ENCODE measurements around the gene PTPRO.

The PTPRO gene

GRCh38 chr12:15322164-15323061 lies at the start of gene PTPRO:
Gene PTPRO (plus strand): TSS chr12:15322508.
- no peak for DNase-seq

- DNase-seq = no peak
Observed at GRCh38 chr12:15273896-15274295, 48.4 kb upstream of the PTPRO start.

GRCh38 chr12:15274561-15274967 lies 47.7 kb upstream of the PTPRO start:
- no peak for DNase-seq

- peak; percentile 58 for DNase-seq
Observed at GRCh38 chr12:15276088-15276698, 46.1 kb upstream of the PTPRO start.

- DNase-seq = no peak
Observed at GRCh38 chr12:15278816-15279658, 43.3 kb upstream of the PTPRO start.

GRCh38 chr12:15280930-15281329 lies 41.4 kb upstream of the PTPRO start:
- DNase-seq = no peak

DNA sequence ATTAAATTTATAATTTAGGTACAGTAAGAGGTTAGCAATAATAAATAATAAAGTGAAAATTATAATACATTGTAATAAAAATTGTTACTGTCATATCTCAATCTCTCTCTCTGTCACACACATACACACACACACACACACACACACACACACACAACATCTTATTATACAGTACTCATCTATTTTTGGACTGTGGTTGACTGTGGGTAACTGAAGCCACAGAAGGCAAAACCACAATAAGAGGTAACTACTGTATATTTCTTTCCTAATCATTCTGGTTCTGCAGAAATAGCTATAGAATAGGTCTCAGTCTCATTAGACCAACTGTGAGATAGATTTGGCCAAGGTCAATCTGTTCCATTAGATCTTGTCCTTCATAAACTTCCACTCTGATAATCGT lies 33.1 kb upstream of the PTPRO start:
- peak; percentile 53 for DNase-seq

DNA sequence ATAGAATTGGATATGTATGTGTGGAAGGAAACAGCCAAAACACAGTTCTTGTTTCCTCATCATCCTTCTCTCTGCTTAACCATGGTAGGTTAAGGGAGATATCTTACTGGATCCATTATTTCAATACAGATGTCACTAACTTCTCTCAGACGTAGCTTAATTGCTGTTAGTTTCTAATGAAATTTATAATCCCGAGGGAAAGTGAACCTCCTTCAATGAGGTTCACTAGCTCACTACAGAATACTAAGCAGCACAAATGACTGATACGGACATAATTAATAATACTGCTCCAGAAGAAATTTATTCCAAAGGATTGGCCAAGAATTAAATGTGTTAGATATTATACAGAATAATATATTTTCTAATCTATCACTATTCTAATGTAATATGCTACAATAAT lies 28.6 kb upstream of the PTPRO start:
- DNase-seq = no peak

- DNase-seq = no peak
Observed at GRCh38 chr12:15299947-15300346, 22.4 kb upstream of the PTPRO start.

GRCh38 chr12:15304296-15304695 lies 18.0 kb upstream of the PTPRO start:
- DNase-seq = no peak

GRCh38 chr12:15306605-15307004 lies 15.7 kb upstream of the PTPRO start:
- DNase-seq = no peak

DNA sequence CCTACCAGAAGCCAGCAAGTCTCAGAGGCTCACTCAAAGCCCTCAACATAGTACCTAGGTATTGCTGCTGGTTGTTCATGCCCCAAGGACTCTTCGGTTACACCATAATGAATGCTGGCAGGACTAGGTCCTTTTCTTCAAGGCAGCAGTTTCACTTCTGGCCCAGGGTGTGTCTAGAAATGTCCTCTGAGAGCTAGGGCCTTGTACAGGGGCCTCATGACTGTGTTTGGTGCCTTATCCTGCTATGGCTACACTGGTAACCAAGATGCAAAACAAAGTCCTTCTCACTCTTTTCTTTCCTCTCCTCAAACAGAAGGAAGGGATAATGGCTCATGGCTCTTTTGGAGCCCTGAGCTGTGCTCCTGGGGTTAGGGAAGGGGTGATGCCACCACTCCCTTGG lies 15.2 kb upstream of the PTPRO start:
- no peak for DNase-seq

- DNase-seq = no peak
Observed at GRCh38 chr12:15318841-15319240, 3.5 kb upstream of the PTPRO start.

GRCh38 chr12:15320881-15321280 lies 1.4 kb upstream of the PTPRO start:
- DNase-seq = no peak

DNA sequence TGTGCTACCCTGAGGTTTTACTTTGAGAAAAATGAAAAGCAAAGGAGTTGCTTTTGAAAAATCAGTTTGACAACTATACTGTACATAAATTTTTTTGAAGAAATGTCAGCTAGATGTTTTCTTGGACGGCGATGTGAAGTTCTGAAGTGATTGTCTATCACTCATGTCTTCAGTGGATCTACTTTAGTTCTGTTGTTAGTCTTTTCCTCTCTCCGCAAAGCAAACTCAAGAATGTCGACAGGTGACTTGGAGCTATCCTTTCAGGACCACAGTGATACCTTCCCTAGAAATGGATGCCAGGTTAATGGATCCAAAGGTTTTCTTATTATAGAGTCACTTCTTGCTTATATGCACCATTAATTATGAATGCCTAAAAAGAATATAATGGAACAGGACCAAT lies 1.2 kb downstream of the PTPRO start:
- no peak for DNase-seq

DNA sequence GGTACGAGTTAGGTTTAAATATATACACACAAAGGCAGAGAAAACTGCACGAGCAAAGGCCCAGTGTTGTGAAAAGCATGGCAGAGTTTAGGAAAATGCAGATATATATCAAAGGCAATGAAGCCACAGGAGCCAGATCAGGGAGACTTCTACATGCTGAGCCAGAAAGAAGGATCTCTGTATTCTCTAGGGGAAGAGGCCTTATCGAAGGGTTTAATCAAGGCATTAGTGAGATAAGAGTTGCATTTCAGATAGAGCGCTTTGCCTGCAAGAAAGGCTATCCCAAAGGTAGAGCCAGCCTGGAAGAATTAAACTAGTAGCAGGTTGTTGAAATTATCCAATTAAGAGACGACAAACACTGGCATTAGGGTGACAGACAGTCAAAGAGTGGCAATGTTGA lies 7.6 kb downstream of the PTPRO start:
- no peak for DNase-seq

DNA sequence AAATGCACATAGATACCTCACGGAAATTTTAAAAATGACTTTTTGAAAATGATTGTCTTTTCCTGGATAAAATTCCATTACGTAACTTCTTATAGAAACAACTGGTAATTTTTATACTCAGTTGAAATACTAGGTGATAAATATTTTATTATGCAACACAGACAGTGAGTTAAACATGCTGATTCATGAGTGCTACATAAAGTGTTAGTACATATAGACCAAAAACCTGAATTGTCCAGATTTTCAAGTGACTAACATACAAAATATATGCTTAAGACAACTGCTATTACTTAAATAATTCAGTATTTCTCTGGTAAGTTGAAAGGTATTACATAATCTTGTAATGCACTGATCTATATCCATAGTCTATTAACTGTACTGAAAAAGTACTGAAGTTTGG lies 11.9 kb downstream of the PTPRO start:
- DNase-seq = no peak

GRCh38 chr12:15335959-15336358 lies 13.7 kb downstream of the PTPRO start:
- DNase-seq = no peak

DNA sequence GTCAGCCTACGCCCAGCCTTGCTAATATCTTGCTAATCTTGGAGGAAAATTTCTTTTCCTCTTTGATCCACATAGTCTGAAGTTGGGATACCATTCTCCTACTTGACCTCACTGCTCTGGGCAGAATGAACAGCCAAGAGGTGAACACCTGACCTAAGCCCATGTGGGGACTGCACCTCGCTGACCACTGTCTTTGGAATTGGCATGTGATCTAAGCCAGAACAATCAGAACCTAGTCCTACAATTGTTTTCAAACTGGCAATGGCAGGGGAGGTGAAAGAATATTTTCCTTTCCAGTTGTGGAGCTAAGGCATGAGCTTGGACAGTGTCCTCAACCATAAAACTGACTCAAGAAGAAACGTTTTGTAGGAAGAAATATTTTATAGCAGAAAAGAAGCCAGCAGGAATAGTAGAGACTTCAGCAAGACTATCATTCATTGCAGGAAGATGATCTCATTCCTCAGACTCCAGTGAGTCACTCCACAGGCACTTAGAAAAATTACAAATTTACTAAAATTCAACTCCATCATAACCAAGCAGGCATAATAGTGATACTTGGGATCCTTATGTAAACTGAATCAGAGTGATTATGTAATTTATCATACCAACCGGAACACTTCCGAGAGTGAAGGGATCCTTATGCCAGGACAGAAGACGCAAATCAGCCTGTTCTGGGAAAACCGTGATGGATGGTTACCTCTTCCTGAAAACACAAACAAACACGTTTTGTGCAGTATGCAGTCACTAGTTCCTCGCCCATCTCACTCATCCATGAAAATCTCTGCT lies 14.7 kb downstream of the PTPRO start:
- DNase-seq = no peak

DNA sequence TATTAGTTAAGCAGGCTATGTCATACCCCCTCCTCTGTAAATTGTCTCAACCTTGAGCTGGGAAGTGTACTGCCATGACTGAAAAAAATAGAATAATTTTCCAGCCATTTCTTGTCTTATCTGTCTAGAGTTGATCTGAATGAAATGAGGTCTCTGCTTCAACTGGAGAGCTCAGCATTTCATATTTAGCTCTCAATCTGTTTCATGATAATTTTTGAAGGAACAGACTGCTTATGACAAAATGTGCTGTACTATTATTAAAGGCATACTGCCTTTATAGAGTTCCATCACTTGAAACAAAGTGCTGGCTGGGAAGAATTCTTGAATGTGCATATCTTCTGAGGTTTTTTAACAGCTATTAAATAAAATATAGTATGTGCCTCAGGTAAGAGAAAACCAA lies 19.1 kb downstream of the PTPRO start:
- no peak for DNase-seq

DNA sequence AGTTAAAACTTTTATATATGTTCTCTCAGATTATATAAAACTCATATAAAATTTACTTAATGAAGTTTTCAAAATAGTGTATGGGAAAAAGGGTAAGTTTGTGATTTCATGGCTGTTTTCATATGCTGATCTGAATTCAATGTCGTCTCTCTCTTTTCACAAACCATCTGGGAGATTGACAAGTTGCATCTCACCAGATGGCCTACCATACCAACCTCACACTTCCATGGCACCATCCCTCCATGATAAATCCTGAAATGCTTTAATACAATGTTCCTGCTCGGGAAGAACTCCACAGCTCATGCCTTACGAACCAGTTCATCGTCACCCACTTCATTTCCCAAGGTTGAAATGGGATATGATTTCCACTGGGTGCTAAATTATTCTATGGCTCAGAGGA lies 22.3 kb downstream of the PTPRO start:
- DNase-seq = no peak

DNA sequence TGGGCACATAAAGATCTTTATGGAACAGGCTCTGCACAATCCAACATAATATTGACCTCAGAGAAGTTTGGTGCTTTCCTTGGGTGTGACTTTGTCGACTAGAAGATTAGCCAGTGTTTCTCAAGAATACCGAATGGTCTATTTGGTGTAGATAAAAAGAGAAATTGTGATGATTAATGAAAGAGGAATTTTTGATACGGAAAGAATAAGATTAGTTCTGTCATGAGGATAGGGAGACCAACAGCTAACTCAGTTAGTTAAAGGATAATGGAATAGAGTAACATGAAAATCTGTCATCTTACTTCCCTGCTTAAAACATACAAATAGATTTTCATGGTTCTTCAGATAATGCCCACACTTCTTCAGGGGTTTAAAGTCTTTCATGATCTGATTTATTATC lies 24.2 kb downstream of the PTPRO start:
- DNase-seq = no peak

GRCh38 chr12:15350643-15351042 lies 28.3 kb downstream of the PTPRO start:
- DNase-seq = no peak
